ENCODE data around the gene WNT10A. TPM values are rescaled to one million over a fixed set of nuclear protein-coding genes. Genes with fewer than 3 reads are reported as not detected.

Gene WNT10A
- polyA plus RNA-seq, 4 donors: 0.60 to 1.4 (median 1.1) TPM

DNA sequence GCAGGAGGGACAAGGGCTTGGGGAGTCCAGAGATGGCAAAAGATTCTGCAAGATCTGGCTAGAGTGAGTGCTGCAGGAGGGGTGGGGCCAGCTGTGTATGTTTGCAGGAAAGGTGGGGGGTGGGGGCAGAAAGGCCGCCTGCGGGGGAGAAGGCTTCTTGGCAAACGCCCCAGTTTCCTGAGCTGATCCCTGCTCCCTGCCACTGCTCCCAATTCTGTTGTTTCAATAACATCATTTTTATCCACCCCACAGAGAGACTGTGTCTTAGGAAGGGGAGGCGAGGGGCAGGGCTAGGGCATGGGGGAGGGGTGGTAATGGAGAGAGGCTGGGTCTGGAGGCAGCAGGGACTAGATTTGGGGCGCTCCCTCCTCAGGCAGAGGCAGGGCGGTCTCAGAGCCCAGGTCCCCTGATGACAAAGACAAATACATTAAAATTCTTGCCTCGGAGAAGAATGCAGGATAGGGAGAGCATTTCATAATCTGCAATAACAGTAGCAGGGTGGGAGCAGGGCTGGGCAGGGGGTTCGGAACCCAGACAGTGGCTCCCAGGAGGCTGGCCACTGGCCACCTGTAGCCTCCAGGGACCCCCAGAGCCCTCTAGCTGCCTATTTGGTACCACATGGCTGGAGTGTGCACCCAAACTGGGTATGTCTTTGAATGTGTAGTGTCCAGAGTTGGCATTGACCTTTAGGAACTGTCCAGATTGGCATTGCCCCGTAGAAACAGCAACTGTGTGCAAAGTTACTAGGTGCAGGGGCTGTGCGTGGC is 23.1 kb upstream of the WNT10A start:
- DNase-seq (ENCODE audit: low read depth in 4 of 4, low spot score in 3 of 4): no peak

GRCh38 chr2:218858138-218858445 is 22.6 kb upstream of the WNT10A start:
- DNase-seq (ENCODE audit: low read depth in 4 of 4, low spot score in 3 of 4): no peak

DNA sequence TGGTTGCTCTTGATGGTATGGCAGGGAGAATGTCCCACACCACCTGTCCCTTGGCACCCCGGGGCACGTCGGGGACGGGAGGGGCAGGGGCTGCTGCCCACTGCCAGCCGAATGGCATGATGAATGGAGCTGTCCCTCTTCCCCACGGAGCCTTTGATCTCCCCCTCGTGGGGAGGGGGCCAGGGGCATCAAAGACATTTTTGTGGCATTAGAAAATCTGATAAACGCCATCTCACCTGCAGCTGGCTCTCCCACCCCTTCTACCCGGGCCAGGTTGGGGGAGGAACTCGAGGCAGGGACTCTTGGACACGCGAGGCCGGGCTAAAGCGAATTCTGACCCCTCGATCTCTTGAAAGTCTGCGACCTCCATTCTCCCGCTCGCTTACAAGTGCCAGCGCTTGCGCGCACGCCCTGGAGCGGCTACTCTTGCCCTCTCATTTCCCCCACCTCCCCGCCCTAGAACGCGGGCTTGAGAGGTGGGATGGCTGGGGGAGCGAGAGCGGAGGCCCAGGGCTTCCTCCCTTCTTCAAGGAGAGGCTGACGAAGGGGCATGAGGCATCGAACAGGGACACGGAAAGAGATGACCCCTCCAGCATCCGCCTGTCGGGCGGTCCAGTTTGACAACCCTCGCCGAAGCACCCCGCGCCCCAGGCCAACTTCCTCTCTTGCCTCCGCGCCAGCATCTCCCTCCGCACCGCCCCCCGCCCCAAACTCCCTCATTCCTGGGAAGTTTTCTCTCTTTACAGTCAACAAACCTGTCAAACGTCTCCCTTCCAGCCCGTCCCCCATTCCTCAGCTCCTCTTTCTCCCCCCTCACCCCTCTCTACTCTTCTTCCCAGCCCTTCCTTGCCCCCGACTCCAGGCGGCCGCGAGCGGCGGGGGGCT is 21.7 kb upstream of the WNT10A start:
- DNase-seq (ENCODE audit: low read depth in 4 of 4, low spot score in 3 of 4): no peak

- DNase-seq (ENCODE audit: low read depth in 4 of 4, low spot score in 3 of 4): no peak
These were observed 21.1 kb upstream of the WNT10A start, which contains the start of gene WNT6 for GRCh38 chr2:218859556-218859987. WNT6 (plus strand) TSS chr2:218859805; CDS start chr2:218860038, 233 bp downstream.

GRCh38 chr2:218859988-218860831 is 20.4 kb upstream of the WNT10A start:
- DNase-seq (ENCODE audit: low read depth in 4 of 4, low spot score in 3 of 4): no peak

DNA sequence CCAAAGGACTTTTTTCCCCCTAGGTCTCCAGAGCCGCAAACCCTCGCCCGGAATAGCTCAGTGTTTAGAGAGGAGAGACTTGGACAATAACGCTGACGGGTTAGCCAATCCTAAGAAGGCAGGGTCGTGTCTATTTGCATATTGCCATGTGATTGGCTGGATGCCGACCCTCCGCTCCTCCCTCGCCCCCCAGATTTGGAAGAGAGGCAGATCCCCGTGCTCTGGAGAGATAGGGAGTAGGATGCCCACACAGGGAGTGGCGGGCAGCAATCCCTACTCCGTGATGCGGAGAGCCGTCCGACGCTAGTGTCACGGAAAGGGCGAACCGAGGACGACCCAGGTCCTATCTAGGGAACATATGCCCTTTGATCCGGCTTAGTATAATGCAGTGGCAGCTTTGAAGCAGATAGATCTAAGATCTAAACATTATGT is 19.7 kb upstream of the WNT10A start:
- peak in 3 of 4 donors; percentile 55 to 75 (median 67) for DNase-seq (ENCODE audit: low read depth in 4 of 4, low spot score in 3 of 4)

DNA sequence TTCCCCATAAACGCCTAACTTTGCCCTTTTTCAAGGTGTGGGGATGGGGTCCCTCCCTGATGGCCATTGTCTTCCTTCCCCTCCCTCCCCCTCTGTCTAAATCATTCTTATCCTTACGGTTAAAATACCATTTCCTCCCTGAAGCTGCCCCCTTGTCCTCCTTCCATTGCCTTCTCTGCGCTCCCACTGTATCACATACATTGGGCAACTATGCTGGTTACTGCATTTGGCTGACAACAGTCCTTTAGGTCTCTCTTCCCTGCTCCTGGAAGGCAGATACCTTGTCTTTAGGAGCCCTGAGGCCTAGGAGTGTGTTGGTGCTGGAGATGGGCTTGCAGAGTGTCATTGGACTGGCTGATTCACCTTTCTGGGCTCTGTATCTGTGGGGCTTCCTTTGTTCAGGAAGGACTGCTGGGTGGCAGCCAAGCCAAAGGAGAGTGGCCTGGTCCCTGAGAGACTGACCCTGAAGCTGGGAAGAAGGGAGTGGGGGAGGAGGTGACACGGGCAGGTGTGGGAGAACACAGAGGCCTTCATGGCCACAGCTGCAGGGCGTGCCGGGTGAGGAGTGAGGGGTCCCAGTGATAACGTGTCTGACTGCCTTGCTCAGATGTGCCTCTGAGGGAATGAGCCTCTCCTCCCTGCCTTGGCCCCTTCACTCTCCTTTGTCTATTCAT is 18.9 kb upstream of the WNT10A start:
- DNase-seq (ENCODE audit: low read depth in 4 of 4, low spot score in 3 of 4): no peak

DNA sequence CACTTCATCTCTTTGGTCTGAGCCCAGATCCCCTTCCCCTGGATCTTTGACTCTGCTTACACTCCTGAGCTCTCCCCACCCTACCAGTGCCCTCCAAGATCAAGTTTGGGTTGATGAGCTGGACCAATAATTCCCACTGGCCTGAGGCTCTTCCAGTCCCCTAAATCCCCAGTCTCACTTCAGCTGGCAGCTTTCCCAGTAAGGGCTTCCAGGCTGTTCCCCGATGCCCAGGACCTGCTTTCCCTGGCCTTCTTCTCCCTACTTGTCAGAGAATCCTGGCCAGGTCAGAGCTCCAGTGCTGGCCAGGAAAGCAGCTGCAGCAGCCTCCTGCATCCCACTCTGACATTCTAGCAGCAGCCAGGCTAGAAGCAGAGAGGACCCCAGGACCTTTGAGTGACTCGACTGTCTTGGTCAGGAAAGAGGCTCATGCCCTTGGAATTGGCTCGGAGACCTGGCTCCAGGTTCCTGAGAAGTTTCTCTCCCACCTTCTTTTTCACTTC is 17.6 kb upstream of the WNT10A start:
- no peak for DNase-seq (ENCODE audit: low read depth in 4 of 4, low spot score in 3 of 4)

DNA sequence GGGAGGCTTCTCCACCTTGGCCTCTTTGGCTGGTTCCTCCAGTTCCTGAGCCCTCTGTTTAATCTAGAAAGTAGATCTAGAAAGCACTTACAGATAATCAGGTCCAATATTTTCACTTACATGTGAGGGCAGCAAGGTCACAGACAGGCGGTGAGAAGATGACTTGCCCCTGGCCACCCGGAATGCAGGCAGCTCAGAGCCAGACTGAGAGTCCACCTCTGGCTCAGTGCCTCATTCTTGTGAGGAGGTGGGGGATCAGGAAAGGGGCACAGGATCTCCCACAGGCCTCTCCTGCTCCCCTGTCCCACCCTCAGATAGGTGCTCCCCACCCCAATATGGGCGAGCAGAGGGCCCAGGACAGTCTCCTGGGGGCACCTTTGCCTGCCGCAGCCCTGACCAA is 15.3 kb upstream of the WNT10A start:
- DNase-seq (ENCODE audit: low read depth in 4 of 4, low spot score in 3 of 4): no peak

DNA sequence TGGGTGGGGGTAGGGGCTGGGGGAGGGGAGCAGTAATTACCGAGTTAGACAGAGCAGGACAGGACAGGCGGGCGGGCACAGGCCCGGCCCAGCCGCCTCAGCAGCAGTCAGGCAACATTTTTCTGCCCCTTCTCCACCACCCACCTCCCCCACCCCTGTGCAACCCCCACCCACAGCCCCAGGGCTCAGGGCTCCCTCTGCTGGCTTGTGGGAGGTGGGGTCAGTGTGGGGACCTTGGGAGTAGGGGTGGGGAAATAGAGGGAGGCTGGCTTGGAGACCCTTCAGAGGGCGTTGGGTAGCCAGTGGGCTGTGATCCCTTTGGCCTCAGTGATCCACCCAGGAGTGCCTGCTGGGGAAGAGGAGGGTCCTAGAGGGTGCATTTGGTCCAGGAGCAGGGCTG is 14.7 kb upstream of the WNT10A start:
- DNase-seq (ENCODE audit: low read depth in 4 of 4, low spot score in 3 of 4): no peak

DNA sequence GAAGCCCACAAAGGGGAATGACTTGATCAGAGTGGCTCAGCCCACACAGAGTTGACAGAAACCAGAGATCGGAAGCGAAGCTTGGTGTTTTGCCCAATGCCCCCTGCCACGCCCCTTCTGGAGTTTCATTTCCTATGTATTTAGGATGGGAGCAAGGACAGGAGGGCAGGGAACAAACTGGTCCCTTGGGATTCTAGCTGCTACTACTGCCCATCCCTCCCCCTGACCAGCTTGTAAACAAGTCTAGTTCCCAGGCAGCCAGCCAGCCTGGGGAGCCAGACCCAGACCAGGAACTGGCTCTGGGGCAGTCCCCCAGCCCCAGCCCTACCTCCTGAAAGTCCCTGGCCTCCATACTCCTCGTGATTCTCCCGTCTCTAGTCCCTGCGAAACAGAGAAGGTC is 12.8 kb upstream of the WNT10A start:
- DNase-seq (ENCODE audit: low read depth in 4 of 4, low spot score in 3 of 4): no peak

- DNase-seq (ENCODE audit: low read depth in 4 of 4, low spot score in 3 of 4): no peak
These were observed 11.6 kb upstream of the WNT10A start for GRCh38 chr2:218869064-218869463.

DNA sequence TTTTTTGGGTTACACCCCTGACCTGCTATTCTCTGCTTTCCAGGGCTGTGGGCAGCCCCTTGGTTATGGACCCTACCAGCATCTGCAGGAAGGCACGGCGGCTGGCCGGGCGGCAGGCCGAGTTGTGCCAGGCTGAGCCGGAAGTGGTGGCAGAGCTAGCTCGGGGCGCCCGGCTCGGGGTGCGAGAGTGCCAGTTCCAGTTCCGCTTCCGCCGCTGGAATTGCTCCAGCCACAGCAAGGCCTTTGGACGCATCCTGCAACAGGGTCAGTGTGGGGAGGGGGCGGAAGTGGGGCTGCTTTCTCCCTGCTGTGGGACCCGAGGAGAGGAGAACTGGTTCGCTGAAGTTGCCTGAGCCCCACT is 9.7 kb upstream of the WNT10A start:
- DNase-seq (ENCODE audit: low read depth in 4 of 4, low spot score in 3 of 4): no peak

DNA sequence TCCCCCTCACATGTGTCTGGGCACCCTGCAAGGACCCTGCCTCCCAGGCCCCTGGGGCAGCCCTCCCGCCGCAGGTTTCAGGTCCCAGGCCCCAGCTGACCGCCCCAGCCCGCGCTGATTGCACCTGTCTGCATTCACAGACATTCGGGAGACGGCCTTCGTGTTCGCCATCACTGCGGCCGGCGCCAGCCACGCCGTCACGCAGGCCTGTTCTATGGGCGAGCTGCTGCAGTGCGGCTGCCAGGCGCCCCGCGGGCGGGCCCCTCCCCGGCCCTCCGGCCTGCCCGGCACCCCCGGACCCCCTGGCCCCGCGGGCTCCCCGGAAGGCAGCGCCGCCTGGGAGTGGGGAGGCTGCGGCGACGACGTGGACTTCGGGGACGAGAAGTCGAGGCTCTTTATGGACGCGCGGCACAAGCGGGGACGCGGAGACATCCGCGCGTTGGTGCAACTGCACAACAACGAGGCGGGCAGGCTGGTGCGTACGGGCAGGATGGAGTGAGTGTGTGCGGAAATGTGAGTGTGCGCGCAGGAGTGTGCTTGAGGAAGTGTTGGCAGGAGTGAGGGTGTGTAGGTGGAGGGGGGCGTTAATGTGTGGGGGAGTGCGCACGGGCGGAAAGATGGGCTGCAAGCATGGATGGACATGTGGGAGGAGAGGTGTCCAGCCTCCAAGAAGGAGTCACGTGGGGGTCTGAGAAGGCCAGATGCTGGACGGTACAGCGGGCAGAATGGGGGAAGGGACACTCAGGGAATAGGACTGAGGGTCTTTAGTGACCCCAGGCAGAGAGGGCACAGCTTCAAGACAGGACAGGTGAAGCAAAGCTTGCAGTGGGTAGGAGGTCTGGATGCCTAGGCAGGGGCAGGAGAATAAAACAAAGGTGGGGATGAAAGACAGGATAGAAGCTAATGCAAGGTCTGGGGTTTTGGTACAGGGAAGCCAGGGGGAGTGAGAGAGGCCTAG is 9.0 kb upstream of the WNT10A start:
- no peak for DNase-seq (ENCODE audit: low read depth in 4 of 4, low spot score in 3 of 4)

DNA sequence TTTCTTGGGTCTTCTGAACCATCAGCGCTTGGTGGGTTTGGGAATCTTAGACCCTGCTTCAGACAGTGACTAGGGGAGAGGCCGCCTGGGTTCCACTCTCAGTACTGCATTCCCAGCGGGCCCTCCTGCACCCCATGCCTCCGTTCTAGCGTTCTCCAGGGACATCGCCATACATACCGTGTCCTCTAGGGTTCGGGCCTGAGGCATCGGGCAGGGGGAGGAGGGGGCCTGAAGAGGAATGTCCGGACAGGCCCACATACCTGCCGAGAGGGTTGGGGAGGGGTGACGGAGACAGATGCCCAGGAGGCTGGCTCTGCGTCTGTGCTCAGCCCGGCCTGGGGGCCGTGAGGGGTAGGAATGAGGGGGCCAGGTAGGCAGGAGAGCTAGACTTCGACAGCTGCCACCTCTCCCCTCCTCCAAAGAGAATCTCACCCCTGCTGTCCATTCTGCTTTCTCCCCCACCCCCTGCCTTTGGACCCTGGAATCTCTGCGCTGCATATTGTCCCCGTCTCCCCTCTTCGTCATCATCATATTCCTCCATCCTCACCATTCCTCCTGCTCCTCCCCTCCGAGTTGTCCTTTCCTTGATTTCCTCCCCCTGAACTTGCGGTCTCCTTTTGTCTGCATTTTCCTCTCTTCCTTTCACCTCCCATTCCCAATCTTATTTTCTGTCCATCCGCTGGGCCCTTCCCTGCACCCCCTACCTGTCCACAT is 7.8 kb upstream of the WNT10A start:
- no peak for DNase-seq (ENCODE audit: low read depth in 4 of 4, low spot score in 3 of 4)

- DNase-seq (ENCODE audit: low read depth in 4 of 4, low spot score in 3 of 4): no peak
These were observed 7.1 kb upstream of the WNT10A start for GRCh38 chr2:218873359-218874194.

DNA sequence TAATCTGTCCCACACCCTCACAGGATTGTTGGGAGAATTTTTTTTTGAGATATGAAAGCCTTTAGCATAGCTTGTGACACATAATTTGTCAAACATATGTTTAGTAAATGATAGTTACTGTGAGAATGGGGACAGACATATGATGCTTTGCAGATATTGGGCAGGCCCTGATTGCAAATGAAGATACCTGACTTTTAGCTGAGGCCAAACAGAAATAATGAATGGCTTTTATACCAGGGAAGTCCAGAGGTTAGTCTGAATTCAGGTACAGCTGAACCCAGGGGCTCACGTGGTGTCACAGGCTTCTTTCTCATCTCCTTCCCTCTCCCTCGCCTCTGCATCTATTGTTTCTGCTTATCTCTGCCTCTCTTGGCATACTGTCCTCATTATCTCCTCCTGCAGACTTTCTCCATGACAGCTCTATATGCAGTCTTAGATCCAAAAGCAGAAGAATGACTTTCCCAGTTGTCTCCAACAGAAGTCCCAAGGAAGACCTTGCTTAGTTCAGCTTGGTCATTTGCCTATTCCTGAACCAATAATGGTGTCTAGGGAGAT is 4.9 kb upstream of the WNT10A start:
- no peak for DNase-seq (ENCODE audit: low read depth in 4 of 4, low spot score in 3 of 4)
